ENCODE measurements around the gene ADGRD1.

Gene ADGRD1

DNA sequence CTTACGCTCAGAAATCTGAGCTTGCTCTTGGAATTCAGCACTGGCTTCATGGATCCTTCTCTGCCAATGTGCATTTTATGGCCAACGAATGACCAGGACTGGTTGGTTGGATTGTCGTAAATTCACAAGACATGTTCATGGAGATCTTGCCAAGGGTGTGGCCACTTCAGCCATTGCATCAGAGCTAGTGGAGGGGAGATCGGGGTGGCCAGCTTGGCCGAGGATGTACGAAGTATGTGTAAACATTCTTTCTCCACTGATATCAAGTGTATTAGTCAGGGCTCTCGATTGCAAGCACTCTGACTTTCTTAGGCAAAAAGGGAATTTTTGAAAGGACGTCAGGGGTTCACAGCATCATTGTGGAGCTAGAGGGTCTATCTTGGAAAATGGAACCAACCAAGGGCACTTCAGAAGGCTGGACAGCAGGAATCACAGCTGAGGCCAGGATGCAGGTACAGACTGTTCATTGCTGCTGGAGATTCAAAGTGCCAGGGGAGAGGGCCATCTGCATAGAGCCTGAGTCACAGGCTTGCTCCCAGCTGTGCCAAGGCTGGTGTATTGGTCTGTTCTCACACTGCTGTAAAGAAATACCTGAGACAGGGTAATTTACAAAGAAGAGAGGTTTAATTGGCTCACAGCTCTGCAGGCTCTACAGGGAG is 32.9 kb upstream of the ADGRD1 start:
- H3K4me1 ChIP-seq (ENCODE audit: insufficient read depth, low read length): no peaks in the 10 kb centered on the region
- H3K9me3 ChIP-seq (ENCODE audit: insufficient read depth, low read depth, low read length): no peaks in the 10 kb centered on the region
- no peak overlapping the region for H3K27ac ChIP-seq (ENCODE audit: low read depth, low read length)
- peaks cover 7% of the 10 kb centered on the region; the same call in 1 of the 2 replicates for H3K27me3 ChIP-seq (ENCODE audit: insufficient read depth, low read length)
- H3K36me3 ChIP-seq (ENCODE audit: insufficient read depth, low read length): no peaks in the 10 kb centered on the region
- H3K4me3 ChIP-seq (ENCODE audit: low read length): no peak overlapping the region
- H3K9ac ChIP-seq (ENCODE audit: low read depth, low read length): no peak overlapping the region
- WGBS: 91% methylated on average over 8 of the region's 8 CpGs

- H3K4me1 ChIP-seq (ENCODE audit: insufficient read depth, low read length): no peaks in the 10 kb centered on the region
- no peaks in the 10 kb centered on the region for H3K27me3 ChIP-seq (ENCODE audit: insufficient read depth, low read length)
- WGBS: 93% methylated on average over 3 of the region's 4 CpGs
- H3K36me3 ChIP-seq (ENCODE audit: insufficient read depth, low read length): no peaks in the 10 kb centered on the region
- H3K9me3 ChIP-seq (ENCODE audit: insufficient read depth, low read depth, low read length): no peaks in the 10 kb centered on the region
- no peak overlapping the region for H3K4me3 ChIP-seq (ENCODE audit: low read length)
- H3K9ac ChIP-seq (ENCODE audit: low read depth, low read length): no peak overlapping the region
- H3K27ac ChIP-seq (ENCODE audit: low read depth, low read length): no peak overlapping the region
These were observed 31.2 kb upstream of the ADGRD1 start for GRCh38 chr12:130922511-130922953.

DNA sequence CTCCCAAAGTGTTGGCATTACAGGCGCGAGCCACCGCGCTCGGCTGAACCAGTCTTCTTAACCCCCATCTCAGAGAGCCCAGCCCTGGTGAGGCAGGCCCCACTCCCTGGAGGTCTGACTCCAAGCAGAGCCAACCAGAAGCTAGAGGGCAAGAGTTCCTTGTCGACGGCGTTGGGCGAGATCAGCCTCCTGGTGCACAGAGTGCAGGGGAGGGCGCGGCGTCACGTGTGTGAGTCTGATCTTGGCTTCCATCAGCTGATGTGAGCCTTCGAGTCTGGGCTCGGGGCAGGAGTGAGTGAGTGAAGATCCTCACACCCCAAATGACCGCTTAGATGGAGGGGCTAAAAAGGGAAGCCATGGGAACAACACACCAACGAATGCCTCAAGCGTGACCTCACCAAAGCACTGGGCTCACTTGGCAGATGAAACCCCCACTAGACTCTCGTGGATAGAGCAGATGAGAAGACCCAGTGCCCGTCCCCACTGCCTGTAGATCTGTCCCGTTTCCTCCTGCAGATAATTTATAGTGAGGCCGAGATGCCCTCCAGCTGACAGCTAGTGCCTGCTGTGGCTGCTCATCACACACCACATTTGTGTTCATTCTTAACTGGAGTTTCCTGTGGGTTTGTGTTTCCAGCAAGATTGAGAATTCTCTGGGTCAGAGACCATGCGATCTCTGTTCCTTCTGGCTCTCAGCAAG is 28.6 kb upstream of the ADGRD1 start:
- no peaks in the 10 kb centered on the region for H3K27me3 ChIP-seq (ENCODE audit: insufficient read depth, low read length)
- H3K27ac ChIP-seq (ENCODE audit: low read depth, low read length): no peak overlapping the region
- WGBS: 94% methylated on average over 23 of the region's 23 CpGs
- no peak overlapping the region for H3K4me3 ChIP-seq (ENCODE audit: low read length)
- H3K4me1 ChIP-seq (ENCODE audit: insufficient read depth, low read length): no peaks in the 10 kb centered on the region
- H3K9me3 ChIP-seq (ENCODE audit: insufficient read depth, low read depth, low read length): no peaks in the 10 kb centered on the region
- no peak overlapping the region for H3K9ac ChIP-seq (ENCODE audit: low read depth, low read length)
- no peaks in the 10 kb centered on the region for H3K36me3 ChIP-seq (ENCODE audit: insufficient read depth, low read length)

- Histone ChIP-seq H3K27me3 (ENCODE audit: insufficient read depth, low read length) (no peaks in the 10 kb centered on the region), H3K36me3 (ENCODE audit: insufficient read depth, low read length) (no peaks in the 10 kb centered on the region), H3K9me3 (ENCODE audit: insufficient read depth, low read depth, low read length) (no peaks in the 10 kb centered on the region), H3K9ac (ENCODE audit: low read depth, low read length) (no peak overlapping the region), H3K4me1 (ENCODE audit: insufficient read depth, low read length) (no peaks in the 10 kb centered on the region), H3K4me3 (ENCODE audit: low read length) (no peak overlapping the region), H3K27ac (ENCODE audit: low read depth, low read length) (no peak overlapping the region)
- 88% methylated on average over 5 of the region's 7 CpGs for WGBS
These were observed 28.1 kb upstream of the ADGRD1 start for GRCh38 chr12:130925666-130926015.

GRCh38 chr12:130929363-130929762 is 24.3 kb upstream of the ADGRD1 start:
- Histone ChIP-seq H3K27ac (ENCODE audit: low read depth, low read length) (no peak overlapping the region), H3K36me3 (ENCODE audit: insufficient read depth, low read length) (no peaks in the 10 kb centered on the region), H3K9me3 (ENCODE audit: insufficient read depth, low read depth, low read length) (no peaks in the 10 kb centered on the region), H3K9ac (ENCODE audit: low read depth, low read length) (no peak overlapping the region), H3K4me1 (ENCODE audit: insufficient read depth, low read length) (no peaks in the 10 kb centered on the region), H3K4me3 (ENCODE audit: low read length) (no peak overlapping the region), H3K27me3 (ENCODE audit: insufficient read depth, low read length) (no peaks in the 10 kb centered on the region)
- WGBS: 91% methylated on average over 7 of the region's 8 CpGs

GRCh38 chr12:130932061-130932930 is 21.4 kb upstream of the ADGRD1 start:
- no peaks in the 10 kb centered on the region for H3K36me3 ChIP-seq (ENCODE audit: insufficient read depth, low read length)
- no peak overlapping the region for H3K9ac ChIP-seq (ENCODE audit: low read depth, low read length)
- no peaks in the 10 kb centered on the region for H3K27me3 ChIP-seq (ENCODE audit: insufficient read depth, low read length)
- 0 out of 2 replicates have a peak, but pooled peaks cover 3% of the 10 kb centered on the region for H3K9me3 ChIP-seq (ENCODE audit: insufficient read depth, low read depth, low read length)
- H3K4me1 ChIP-seq (ENCODE audit: insufficient read depth, low read length): no peaks in the 10 kb centered on the region
- H3K4me3 ChIP-seq (ENCODE audit: low read length): no peak overlapping the region
- 91% methylated on average over 8 of the region's 10 CpGs for WGBS
- no peak overlapping the region for H3K27ac ChIP-seq (ENCODE audit: low read depth, low read length)

DNA sequence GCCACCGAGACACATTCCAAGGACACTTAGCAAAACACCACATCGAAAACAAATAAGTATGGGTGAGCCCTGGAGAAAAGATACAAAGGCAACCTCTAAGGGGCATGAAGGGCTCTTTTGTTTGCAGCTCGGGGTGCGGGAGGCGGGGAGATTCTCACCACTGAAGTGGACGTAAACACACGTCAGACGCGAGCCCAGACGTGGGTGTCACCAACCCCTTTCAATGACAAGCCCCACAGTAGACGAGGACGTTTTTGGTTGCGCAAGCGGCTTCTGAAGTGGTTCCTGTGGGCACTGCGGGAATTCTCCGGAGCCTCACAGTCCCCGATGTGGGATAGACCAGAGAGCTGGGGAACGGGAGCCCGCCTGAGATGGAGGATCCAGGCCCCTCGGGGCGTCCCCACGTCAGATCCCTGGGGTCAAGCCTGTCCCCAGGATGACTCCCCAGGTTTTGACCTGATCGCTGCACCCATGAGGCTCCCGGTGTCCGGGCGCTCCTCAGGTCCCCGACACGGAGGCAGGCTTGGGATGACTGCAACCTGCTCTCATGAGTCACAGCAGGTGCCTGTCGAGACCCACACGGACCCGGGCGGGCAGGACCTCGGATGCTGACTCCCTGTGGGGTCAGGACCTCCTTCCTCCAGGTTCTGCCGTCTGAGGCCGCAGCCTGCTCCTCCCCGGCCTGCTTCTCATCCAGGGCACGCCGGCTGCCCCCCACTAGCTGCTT is 20.3 kb upstream of the ADGRD1 start:
- no peaks in the 10 kb centered on the region for H3K4me1 ChIP-seq (ENCODE audit: insufficient read depth, low read length)
- no peak overlapping the region for H3K27ac ChIP-seq (ENCODE audit: low read depth, low read length)
- WGBS: 92% methylated on average over 38 of the region's 38 CpGs
- H3K36me3 ChIP-seq (ENCODE audit: insufficient read depth, low read length): no peaks in the 10 kb centered on the region
- H3K9me3 ChIP-seq (ENCODE audit: insufficient read depth, low read depth, low read length): 0 out of 2 replicates have a peak, but pooled peaks cover 3% of the 10 kb centered on the region
- no peak overlapping the region for H3K9ac ChIP-seq (ENCODE audit: low read depth, low read length)
- no peaks in the 10 kb centered on the region for H3K27me3 ChIP-seq (ENCODE audit: insufficient read depth, low read length)
- no peak overlapping the region for H3K4me3 ChIP-seq (ENCODE audit: low read length)

GRCh38 chr12:130934753-130935152 is 19.0 kb upstream of the ADGRD1 start:
- WGBS: 92% methylated on average over 2 of the region's 2 CpGs
- H3K27me3 ChIP-seq (ENCODE audit: insufficient read depth, low read length): no peaks in the 10 kb centered on the region
- H3K4me1 ChIP-seq (ENCODE audit: insufficient read depth, low read length): no peaks in the 10 kb centered on the region
- H3K27ac ChIP-seq (ENCODE audit: low read depth, low read length): no peak overlapping the region
- no peak overlapping the region for H3K9ac ChIP-seq (ENCODE audit: low read depth, low read length)
- H3K9me3 ChIP-seq (ENCODE audit: insufficient read depth, low read depth, low read length): 0 out of 2 replicates have a peak, but pooled peaks cover 3% of the 10 kb centered on the region
- H3K36me3 ChIP-seq (ENCODE audit: insufficient read depth, low read length): no peaks in the 10 kb centered on the region
- no peak overlapping the region for H3K4me3 ChIP-seq (ENCODE audit: low read length)

DNA sequence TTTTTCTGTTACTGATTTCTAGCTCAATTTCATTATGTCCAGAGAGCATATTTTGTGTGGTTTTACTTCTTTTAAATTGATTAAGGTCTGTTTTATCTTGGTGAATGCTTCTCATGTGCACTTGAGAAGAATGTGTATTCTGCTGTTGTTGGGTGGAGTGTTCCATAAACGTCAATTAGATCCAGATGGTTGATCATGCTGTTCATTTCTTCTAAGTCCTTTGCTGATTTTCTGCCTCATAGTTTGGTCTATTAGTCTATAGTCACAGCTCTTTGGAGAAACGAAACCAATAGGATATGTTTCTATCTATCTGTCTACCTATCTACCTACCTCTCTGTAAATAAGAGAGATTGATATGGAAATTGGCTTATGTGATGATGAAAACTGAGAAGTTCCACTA is 17.1 kb upstream of the ADGRD1 start:
- H3K9ac ChIP-seq (ENCODE audit: low read depth, low read length): no peak overlapping the region
- no peaks in the 10 kb centered on the region for H3K36me3 ChIP-seq (ENCODE audit: insufficient read depth, low read length)
- WGBS: 87% methylated on average over 1 of the region's 2 CpGs
- H3K4me1 ChIP-seq (ENCODE audit: insufficient read depth, low read length): no peaks in the 10 kb centered on the region
- no peaks in the 10 kb centered on the region for H3K27me3 ChIP-seq (ENCODE audit: insufficient read depth, low read length)
- no peak overlapping the region for H3K27ac ChIP-seq (ENCODE audit: low read depth, low read length)
- H3K9me3 ChIP-seq (ENCODE audit: insufficient read depth, low read depth, low read length): 0 out of 2 replicates have a peak, but pooled peaks cover 3% of the 10 kb centered on the region
- H3K4me3 ChIP-seq (ENCODE audit: low read length): no peak overlapping the region

GRCh38 chr12:130937063-130937462 is 16.6 kb upstream of the ADGRD1 start:
- 76% methylated on average over 2 of the region's 2 CpGs for WGBS
- Histone ChIP-seq H3K9ac (ENCODE audit: low read depth, low read length) (no peak overlapping the region), H3K9me3 (ENCODE audit: insufficient read depth, low read depth, low read length) (0 out of 2 replicates have a peak, but pooled peaks cover 3% of the 10 kb centered on the region), H3K4me3 (ENCODE audit: low read length) (no peak overlapping the region), H3K27ac (ENCODE audit: low read depth, low read length) (no peak overlapping the region), H3K36me3 (ENCODE audit: insufficient read depth, low read length) (no peaks in the 10 kb centered on the region), H3K4me1 (ENCODE audit: insufficient read depth, low read length) (no peaks in the 10 kb centered on the region), H3K27me3 (ENCODE audit: insufficient read depth, low read length) (no peaks in the 10 kb centered on the region)
